OCI-LY1 (cell line): ENCODE data around the gene REC114.

Source experiments
- H2AFZ ChIP-seq: fragments of 200-600 bp; sonication (generic), shearing (Covaris generic); 2 replicates; pipeline ENCODE4 v1.6.0; 2014; ENCODE audit warnings: antibody characterized with exemption, mild to moderate bottlenecking, low read length
- H3F3A ChIP-seq: fragments of 200-600 bp; sonication (generic), shearing (Covaris generic); 2 replicates; pipeline ENCODE4 v1.6.0; 2014; ENCODE audit warnings: mild to moderate bottlenecking, antibody characterized with exemption, low read length, moderate library complexity; ENCODE audit not compliant: insufficient read depth
- H3K27ac ChIP-seq: fragments of 200-600 bp; sonication (generic); 2 replicates; pipeline ENCODE4 v1.5.1; 2014; ENCODE audit warnings: low read length, mixed run types, mild to moderate bottlenecking, low read depth; ENCODE audit not compliant: poor library complexity, severe bottlenecking
- H3K27me3 ChIP-seq: fragments of 200-600 bp; sonication (generic); 2 replicates; pipeline ENCODE4 v1.6.0; 2014; ENCODE audit warnings: antibody characterized with exemption, mild to moderate bottlenecking, low read length, moderate library complexity; ENCODE audit not compliant: insufficient read depth
- H3K36me3 ChIP-seq: fragments of 200-600 bp; sonication (generic); 2 replicates; pipeline ENCODE4 v1.6.1; 2014; ENCODE audit warnings: mild to moderate bottlenecking, antibody characterized with exemption, low read length, moderate library complexity, mixed read lengths; ENCODE audit not compliant: insufficient read depth
- H3K4me1 ChIP-seq: fragments of 200-600 bp; sonication (generic); 2 replicates; pipeline ENCODE4 v1.5.1; 2014; ENCODE audit warnings: mild to moderate bottlenecking, low read length, moderate library complexity; ENCODE audit not compliant: insufficient read depth, severe bottlenecking
- H3K4me2 ChIP-seq: fragments of 200-600 bp; sonication (generic), shearing (Covaris generic); 2 replicates; pipeline ENCODE4 v1.6.1; 2014; ENCODE audit warnings: low read length
- H3K4me3 ChIP-seq: fragments of 200-600 bp; sonication (generic); 2 replicates; pipeline ENCODE4 v1.5.1; 2014; ENCODE audit warnings: low read length, low read depth, mild to moderate bottlenecking, mixed read lengths; ENCODE audit not compliant: poor library complexity, severe bottlenecking
- H3K79me2 ChIP-seq: fragments of 200-600 bp; shearing (Covaris generic); 2 replicates; pipeline ENCODE4 v1.6.1; 2016; ENCODE audit warnings: mixed run types, low read length, mixed read lengths; ENCODE audit not compliant: insufficient read depth
- H3K9ac ChIP-seq: fragments of 200-600 bp; sonication (generic), shearing (Covaris generic); 2 replicates; pipeline ENCODE4 v1.6.1; 2014; ENCODE audit warnings: mild to moderate bottlenecking, low read length, mixed read lengths
- H3K9me2 ChIP-seq: fragments of 200-600 bp; sonication (generic), shearing (Covaris generic); 2 replicates; pipeline ENCODE4 v1.6.1; 2014; ENCODE audit warnings: low read depth, mild to moderate bottlenecking, low read length, mixed read lengths
- H3K9me3 ChIP-seq: fragments of 200-600 bp; shearing (Covaris generic); 2 replicates; pipeline ENCODE4 v1.6.1; 2014; ENCODE audit warnings: low read length, mixed read lengths
- H4K20me1 ChIP-seq: fragments of 200-600 bp; sonication (generic), shearing (Covaris generic); 2 replicates; pipeline ENCODE4 v1.6.0; 2016; ENCODE audit warnings: mild to moderate bottlenecking, low read length; ENCODE audit not compliant: insufficient read depth
- EZH2 ChIP-seq: fragments of 200-600 bp; sonication (generic), shearing (Covaris generic); IDR thresholded peaks from 2 replicates; pipeline ENCODE4 v1.8.0; 2017; ENCODE audit warnings: borderline replicate concordance, mixed run types, mild to moderate bottlenecking, antibody characterized with exemption, low read length, moderate library complexity, mixed read lengths
- TF ChIP-seq, protein P1 (sequence below): fragments of 200-600 bp; sonication (generic), shearing (Covaris generic); IDR thresholded peaks from 2 replicates; pipeline ENCODE4 v1.5.1; 2017; ENCODE audit warnings: mild to moderate bottlenecking, antibody characterized with exemption, low read length, moderate library complexity, mixed read lengths

The REC114 gene

DNA sequence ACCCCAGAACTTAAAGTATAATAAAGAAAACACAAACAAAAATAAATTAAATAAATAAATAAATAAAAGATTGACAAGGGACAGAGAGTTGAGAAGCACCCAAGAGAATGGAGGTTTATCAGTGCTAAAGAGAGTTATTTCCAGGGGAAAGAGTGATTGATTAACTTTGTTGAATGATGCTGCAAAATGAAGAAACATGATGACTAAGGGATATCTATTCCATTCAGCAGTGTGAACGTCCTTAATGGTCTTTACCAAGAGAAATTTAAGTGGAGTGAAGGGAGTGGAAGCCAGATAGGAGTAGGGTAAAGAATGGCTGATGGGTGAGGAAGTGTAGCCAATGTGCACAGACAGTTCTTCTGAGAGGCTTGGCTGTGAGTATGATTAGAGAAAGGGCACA, 11.1 kb downstream of the REC114 start:
- no peaks in the 10 kb centered on the region for H3K36me3 ChIP-seq
- no peak for TF ChIP-seq EZH2
- TF ChIP-seq, protein P1, sequence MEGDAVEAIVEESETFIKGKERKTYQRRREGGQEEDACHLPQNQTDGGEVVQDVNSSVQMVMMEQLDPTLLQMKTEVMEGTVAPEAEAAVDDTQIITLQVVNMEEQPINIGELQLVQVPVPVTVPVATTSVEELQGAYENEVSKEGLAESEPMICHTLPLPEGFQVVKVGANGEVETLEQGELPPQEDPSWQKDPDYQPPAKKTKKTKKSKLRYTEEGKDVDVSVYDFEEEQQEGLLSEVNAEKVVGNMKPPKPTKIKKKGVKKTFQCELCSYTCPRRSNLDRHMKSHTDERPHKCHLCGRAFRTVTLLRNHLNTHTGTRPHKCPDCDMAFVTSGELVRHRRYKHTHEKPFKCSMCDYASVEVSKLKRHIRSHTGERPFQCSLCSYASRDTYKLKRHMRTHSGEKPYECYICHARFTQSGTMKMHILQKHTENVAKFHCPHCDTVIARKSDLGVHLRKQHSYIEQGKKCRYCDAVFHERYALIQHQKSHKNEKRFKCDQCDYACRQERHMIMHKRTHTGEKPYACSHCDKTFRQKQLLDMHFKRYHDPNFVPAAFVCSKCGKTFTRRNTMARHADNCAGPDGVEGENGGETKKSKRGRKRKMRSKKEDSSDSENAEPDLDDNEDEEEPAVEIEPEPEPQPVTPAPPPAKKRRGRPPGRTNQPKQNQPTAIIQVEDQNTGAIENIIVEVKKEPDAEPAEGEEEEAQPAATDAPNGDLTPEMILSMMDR, result no peak
- no peak overlapping the region for H2AFZ ChIP-seq
- H3K9me2 ChIP-seq, result no peaks in the 10 kb centered on the region
- H3K4me2 ChIP-seq, result no peak overlapping the region
- no peaks in the 10 kb centered on the region for H3K4me1 ChIP-seq
- H4K20me1 ChIP-seq, result no peaks in the 10 kb centered on the region
- H3K27ac ChIP-seq, result no peak overlapping the region
- no peaks in the 10 kb centered on the region for H3K9me3 ChIP-seq
- no peaks in the 10 kb centered on the region for H3F3A ChIP-seq
- H3K4me3 ChIP-seq, result no peak overlapping the region
- H3K79me2 ChIP-seq, result no peaks in the 10 kb centered on the region
- no peaks in the 10 kb centered on the region for H3K27me3 ChIP-seq
- no peak overlapping the region for H3K9ac ChIP-seq

- H3K4me1 ChIP-seq, result no peaks in the 10 kb centered on the region
- TF ChIP-seq, protein P1, result no peak
- no peak for TF ChIP-seq EZH2
- no peaks in the 10 kb centered on the region for H3F3A ChIP-seq
- no peaks in the 10 kb centered on the region for H3K36me3 ChIP-seq
- no peak overlapping the region for H3K9ac ChIP-seq
- no peaks in the 10 kb centered on the region for H3K27me3 ChIP-seq
- H3K79me2 ChIP-seq, result no peaks in the 10 kb centered on the region
- no peaks in the 10 kb centered on the region for H3K9me3 ChIP-seq
- no peak overlapping the region for H2AFZ ChIP-seq
- H4K20me1 ChIP-seq, result no peaks in the 10 kb centered on the region
- H3K9me2 ChIP-seq, result no peaks in the 10 kb centered on the region
- H3K4me3 ChIP-seq, result no peak overlapping the region
- H3K4me2 ChIP-seq, result no peak overlapping the region
- H3K27ac ChIP-seq, result no peak overlapping the region
These were observed 12.9 kb downstream of the REC114 start for GRCh38 chr15:73455876-73456275.

GRCh38 chr15:73457334-73457733, 14.4 kb downstream of the REC114 start:
- Histone ChIP-seq H3K9me2 (no peaks in the 10 kb centered on the region), H3K36me3 (no peaks in the 10 kb centered on the region), H3K79me2 (no peaks in the 10 kb centered on the region), H3K27ac (no peak overlapping the region), H3K4me3 (no peak overlapping the region), H3K9ac (no peak overlapping the region), H4K20me1 (no peaks in the 10 kb centered on the region), H3K4me2 (no peak overlapping the region), H3K4me1 (no peaks in the 10 kb centered on the region), H3K27me3 (no peaks in the 10 kb centered on the region), H2AFZ (no peak overlapping the region), H3F3A (no peaks in the 10 kb centered on the region), H3K9me3 (no peaks in the 10 kb centered on the region)
- TF ChIP-seq, protein P1, result no peak
- TF ChIP-seq EZH2, result no peak
